ENCODE measurements around the gene PPP2R5A.

DNA sequence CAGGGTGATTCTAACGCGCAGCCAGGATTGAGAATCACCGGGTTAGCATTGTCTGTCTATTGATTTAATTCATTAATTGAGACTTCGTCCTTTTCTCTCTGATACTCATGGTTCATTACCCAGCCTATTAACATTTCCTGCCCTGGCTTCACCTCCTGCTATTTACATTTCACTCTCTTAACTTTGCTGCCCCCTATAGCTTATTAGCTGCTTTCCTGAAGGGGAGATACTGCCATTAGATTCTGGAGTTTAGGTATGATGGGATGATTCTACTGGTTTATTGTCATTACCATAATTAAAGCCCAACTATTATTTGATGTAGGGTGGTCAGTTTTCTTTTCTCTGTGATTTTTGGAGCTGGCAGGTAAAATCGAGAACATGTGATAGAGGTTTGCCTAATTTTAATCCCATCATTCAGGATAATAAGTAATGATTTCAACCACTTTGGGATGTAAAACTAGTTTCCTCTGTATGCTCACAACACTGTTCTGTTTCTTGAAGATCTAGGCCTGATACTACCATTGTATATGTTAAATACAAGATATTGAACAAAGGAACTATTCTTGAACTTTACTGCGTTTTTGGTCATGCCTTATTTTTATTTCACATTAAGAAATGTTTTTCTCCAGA is 6.4 kb downstream of the PPP2R5A start:
- TF ChIP-seq CTCF (IDR thresholded peaks at IDR 0.05; ENCODE audit: poor library complexity) (peak; percentile 76), EZH2 (IDR thresholded peaks at IDR 0.05; ENCODE audit: borderline replicate concordance) (no peak)
